CD1c-positive myeloid dendritic cell (primary cell): ENCODE measurements around the gene LARP1.
A peak's percentile ranks its signal among the peaks of the same experiment; 100 is the strongest.

ENCODE experiments used
- DNase-seq: peaks from one replicate; pipeline ENCODE4 v3.0.0-alpha.2; 2016; ENCODE audit errors: extremely low spot score

LARP1 gene

DNA sequence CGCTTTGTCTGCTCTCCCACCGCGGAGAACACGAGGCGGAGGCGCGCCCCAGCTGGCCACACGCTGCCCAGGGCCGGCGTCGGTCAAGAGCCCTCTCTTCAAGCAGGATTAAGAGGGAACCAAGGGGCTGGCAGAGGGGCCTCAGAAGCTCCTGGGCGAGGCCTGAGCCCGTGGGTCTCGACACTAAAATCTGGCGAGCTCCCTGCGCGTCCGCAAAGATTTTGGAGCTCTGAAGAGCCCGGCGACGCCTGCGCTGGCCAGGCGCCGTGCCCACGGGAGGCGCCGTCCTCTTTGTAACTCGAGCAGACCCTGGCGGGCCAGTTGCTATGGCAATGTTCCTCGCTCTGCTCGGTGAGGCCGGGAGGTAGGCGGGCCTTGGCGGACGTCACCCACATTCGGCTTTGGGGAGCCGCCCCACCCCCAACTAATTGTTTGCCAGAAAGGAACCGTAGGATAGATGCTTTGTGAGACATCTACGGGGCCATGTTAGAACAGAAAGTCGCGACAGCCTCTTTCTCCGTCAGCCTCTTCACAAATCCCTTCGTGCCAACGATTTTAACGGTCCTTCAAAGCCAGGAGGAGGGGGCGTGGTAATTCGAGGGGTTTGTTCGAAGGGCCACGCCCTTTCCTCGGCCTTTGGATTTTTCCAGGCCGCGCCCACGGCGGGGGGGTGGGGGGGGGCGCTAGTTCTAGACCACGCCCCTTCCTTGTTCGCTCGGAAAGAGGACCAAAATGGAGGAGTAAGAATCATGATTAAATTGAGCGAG lies 102.5 kb downstream of the LARP1 start:
- DNase-seq: peak; percentile 93

DNA sequence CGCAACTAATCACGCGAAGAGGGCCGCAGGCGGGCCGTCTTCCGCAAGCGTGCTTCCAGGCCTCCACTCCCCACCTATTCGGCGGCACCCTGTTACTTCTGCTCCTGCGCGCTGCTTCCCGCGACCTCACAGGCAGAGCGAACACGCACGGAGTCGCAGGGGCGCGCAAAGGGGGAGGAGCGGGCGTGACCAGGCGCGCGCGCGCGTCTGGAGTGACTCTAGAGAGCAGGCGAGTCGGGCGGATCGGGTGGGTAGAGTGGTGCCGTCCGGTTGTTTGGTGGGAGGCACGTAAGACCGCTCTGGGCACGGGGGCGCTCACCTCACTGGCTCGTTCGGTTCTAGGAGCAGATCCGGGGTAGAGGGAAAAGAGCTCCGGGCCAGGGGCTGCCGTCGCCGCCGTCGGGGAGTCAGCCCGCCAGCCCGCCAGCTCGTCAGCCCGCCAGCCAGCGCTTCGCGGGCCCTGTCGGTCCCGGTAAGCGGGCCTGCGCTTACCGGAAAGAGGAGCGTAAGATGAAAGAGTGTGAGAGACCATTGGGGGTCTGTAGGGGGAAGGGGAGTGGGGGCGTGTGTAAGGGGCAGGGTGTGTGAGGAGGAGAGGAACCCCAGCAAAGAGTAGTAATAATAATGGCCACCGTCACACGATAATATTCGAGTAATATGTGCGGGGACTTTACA lies 103.3 kb downstream of the LARP1 start, which contains the start of gene CNOT8:
Gene CNOT8 (plus strand): TSS at position 331 of the 675 bp plus-strand sequence. CDS start 4,652 bp downstream, outside the sequence.
- DNase-seq: peak; percentile 99

- DNase-seq: peak; percentile 82
Observed at GRCh38 chr5:154858972-154859871, 104.0 kb downstream of the LARP1 start.

- peak; percentile 28 for DNase-seq
Observed at GRCh38 chr5:154860123-154860522, 104.9 kb downstream of the LARP1 start.

DNA sequence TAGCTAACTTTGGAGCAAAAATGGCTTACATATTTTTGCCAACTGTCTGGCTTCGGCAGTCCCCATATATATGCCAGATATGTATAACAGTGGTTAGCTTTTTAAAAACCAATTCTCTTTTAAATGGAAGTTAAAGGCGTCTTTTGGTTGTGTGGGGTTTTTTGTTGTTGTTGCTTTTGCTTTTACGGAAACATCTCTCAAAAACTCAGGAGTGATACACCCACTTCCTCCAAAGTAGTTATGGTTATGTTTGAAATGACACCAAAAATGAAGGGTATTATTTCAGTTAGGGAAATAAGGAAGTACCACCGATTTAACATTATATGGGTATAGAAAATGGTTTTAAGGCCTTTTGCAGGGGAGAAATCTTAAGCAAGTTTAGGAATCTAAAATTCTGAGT lies 105.6 kb downstream of the LARP1 start:
- peak; percentile 72 for DNase-seq

DNA sequence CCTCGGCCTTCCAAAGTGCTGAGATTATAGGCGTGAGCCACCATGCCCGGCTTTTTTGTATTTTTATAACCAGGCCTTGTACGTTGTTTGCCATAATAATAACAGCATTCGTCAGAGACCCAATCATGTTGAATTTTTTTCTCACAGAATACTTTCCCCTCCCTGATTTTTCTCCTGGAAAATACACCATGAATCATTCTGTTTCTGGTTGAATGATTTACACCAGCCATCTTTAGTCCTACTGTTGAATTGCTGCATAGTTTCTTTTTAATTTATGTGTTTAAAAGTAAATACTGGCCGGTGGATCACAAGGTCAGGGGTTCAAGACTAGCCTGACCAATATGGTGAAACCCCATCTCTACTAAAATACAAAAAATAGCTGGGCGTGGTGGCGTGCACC lies 106.8 kb downstream of the LARP1 start:
- DNase-seq: no peak

GRCh38 chr5:154862766-154863165 lies 107.6 kb downstream of the LARP1 start:
- peak; percentile 38 for DNase-seq

GRCh38 chr5:154863291-154864080 lies 108.3 kb downstream of the LARP1 start:
- DNase-seq: no peak

DNA sequence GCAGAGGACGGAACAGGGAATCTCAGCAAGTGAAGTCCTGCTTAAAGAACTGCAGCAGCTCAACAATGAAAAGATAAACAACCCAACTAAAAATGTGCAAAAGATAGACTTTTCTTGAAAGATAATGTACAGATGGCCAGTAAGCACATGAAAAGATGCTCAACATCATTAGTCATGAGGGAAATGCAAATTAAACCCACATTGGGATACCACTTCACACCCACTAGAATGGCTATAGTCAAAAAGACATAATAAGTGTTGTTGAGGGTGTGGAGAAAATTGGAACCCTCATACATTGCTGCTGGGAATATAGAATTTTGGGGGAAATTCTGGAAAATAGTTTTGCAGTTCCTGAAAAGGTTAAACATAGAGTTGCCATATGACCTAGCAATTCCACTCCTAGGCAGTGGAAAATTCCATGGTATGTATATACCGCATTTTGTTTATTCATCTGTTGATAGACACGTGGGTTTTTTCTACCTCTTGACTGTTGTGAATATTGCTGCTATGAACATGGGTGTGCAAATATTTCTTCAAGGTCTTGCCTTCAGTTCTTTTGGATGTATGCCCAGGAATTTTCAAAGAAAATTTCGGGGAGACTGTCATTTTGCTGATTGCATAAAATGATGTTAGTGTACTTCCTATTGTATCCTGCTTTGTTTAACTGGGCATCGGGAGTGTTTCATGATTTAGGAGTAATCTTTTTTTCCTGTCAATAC lies 110.4 kb downstream of the LARP1 start:
- DNase-seq: no peak

GRCh38 chr5:154866841-154867240 lies 111.7 kb downstream of the LARP1 start:
- DNase-seq: no peak
